ENCODE data around the gene PREX1. TPM values are rescaled to one million over a fixed set of nuclear protein-coding genes. Genes with fewer than 3 reads are reported as not detected.

The PREX1 gene
- total and polyA plus RNA-seq, 9 donors, result 3.8 to 13.6 (median 6.7) TPM

- no peak for TF ChIP-seq POLR2A (IDR thresholded peaks at IDR 0.05)
- TF ChIP-seq, protein P1, sequence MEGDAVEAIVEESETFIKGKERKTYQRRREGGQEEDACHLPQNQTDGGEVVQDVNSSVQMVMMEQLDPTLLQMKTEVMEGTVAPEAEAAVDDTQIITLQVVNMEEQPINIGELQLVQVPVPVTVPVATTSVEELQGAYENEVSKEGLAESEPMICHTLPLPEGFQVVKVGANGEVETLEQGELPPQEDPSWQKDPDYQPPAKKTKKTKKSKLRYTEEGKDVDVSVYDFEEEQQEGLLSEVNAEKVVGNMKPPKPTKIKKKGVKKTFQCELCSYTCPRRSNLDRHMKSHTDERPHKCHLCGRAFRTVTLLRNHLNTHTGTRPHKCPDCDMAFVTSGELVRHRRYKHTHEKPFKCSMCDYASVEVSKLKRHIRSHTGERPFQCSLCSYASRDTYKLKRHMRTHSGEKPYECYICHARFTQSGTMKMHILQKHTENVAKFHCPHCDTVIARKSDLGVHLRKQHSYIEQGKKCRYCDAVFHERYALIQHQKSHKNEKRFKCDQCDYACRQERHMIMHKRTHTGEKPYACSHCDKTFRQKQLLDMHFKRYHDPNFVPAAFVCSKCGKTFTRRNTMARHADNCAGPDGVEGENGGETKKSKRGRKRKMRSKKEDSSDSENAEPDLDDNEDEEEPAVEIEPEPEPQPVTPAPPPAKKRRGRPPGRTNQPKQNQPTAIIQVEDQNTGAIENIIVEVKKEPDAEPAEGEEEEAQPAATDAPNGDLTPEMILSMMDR (IDR thresholded peaks at IDR 0.05), result no peak
- H3K9me3 ChIP-seq, result no peaks in the 10 kb centered on the region
- peaks cover 8% of the 10 kb centered on the region for H3K4me1 ChIP-seq (ENCODE audit: insufficient read depth)
- H3K27ac ChIP-seq, result no peak overlapping the region
- WGBS, 3 donors, result 62 to 77% (median 65%) methylated on average over 15 of the region's 15 CpGs
- no peaks in the 10 kb centered on the region for H3K36me3 ChIP-seq
- intact Hi-C loops (cut with DNase I), result no loop called here
- no peak overlapping the region for H3K4me3 ChIP-seq
- no peaks in the 10 kb centered on the region for H3K27me3 ChIP-seq
- DNase-seq, result peak in 1 of 5 donors; percentile 60
Measured at GRCh38 chr20:48703511-48704219, 124.1 kb downstream of the PREX1 start.

- peaks cover 11% of the 10 kb centered on the region for H3K4me1 ChIP-seq (ENCODE audit: insufficient read depth)
Measured at GRCh38 chr20:48703107-48703506, 124.7 kb downstream of the PREX1 start.

DNA sequence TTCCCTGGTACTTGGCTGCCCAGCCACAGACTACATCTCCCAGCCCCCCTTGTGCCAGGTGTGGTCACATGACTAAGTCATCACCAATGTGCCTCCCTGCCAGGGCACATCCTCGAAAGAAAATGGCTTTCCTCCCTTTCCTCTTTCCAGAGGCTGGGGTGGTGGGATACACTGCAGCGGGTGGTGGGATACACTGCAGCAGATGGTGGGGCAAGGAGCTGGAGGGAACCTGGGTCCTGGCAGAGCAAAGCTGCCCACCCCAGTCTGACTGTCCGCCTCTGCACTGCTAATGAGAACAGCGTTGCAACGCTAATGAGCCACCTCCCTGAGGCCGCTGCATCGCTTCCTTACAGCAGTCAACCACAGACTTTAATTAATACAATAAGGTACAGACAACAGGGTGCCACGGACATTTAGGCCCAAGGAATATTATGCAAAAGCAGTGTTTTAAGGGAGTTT, 125.3 kb downstream of the PREX1 start:
- TF ChIP-seq, protein P1 (IDR thresholded peaks at IDR 0.05), result no peak
- TF ChIP-seq EP300 (IDR thresholded peaks at IDR 0.05), result no peak
- no peak for TF ChIP-seq POLR2A (IDR thresholded peaks at IDR 0.05)
- H3K4me1 ChIP-seq (ENCODE audit: insufficient read depth), result peaks cover 15% of the 10 kb centered on the region
- no peak overlapping the region for H3K4me3 ChIP-seq
- no peaks in the 10 kb centered on the region for H3K9me3 ChIP-seq
- no peak for DNase-seq
- H3K36me3 ChIP-seq, result no peaks in the 10 kb centered on the region
- intact Hi-C loops (cut with DNase I), result no loop called here
- no peaks in the 10 kb centered on the region for H3K27me3 ChIP-seq
- H3K27ac ChIP-seq, result no peak overlapping the region
- WGBS, 3 donors, result 91 to 94% (median 92%) methylated on average over 8 of the region's 8 CpGs

More at GRCh38 chr20:48703107-48703506, 124.7 kb downstream of the PREX1 start:
- Histone ChIP-seq H3K4me3 (no peak overlapping the region), H3K36me3 (no peaks in the 10 kb centered on the region), H3K9me3 (no peaks in the 10 kb centered on the region), H3K27ac (no peak overlapping the region), H3K27me3 (no peaks in the 10 kb centered on the region)
- no peak for DNase-seq
- TF ChIP-seq EP300 (IDR thresholded peaks at IDR 0.05), result no peak
- TF ChIP-seq POLR2A (IDR thresholded peaks at IDR 0.05), result no peak
- 69 to 78% (median 75%) methylated on average over 11 to 12 of the region's 12 CpGs for WGBS, 3 donors
- intact Hi-C loops (cut with DNase I), result no loop called here

DNA sequence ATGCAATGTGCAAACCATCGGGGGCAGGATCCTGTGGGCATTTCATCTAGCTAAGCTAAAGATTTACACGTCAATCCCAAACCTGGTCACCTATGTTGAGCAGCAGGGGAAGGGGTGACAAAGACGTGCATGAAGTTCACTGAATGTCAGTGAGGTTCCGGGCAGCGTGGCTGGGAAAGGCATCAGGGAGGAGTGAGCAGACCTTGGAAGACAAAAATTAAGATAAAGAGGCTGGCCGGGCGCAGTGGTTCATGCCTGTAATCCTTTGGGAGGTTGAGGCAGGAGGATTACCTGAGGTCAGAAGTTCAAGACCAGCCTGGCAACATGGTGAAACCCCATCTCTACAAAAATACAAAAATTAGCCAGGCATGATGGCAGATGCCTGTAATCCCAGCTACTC, 126.1 kb downstream of the PREX1 start:
- no peaks in the 10 kb centered on the region for H3K9me3 ChIP-seq
- H3K36me3 ChIP-seq, result no peaks in the 10 kb centered on the region
- intact Hi-C loops (cut with DNase I), result no loop called here
- TF ChIP-seq POLR2A (IDR thresholded peaks at IDR 0.05) (no peak), EP300 (IDR thresholded peaks at IDR 0.05) (no peak)
- TF ChIP-seq, protein P1 (IDR thresholded peaks at IDR 0.05), result no peak
- no peak overlapping the region for H3K4me3 ChIP-seq
- H3K4me1 ChIP-seq (ENCODE audit: insufficient read depth), result peaks cover 15% of the 10 kb centered on the region
- no peak overlapping the region for H3K27ac ChIP-seq
- whole genome bisulfite sequencing, 3 donors, result 93 to 97% (median 94%) methylated on average over 7 of the region's 7 CpGs
- DNase-seq, result no peak
- no peaks in the 10 kb centered on the region for H3K27me3 ChIP-seq

All from ovary (tissue), 9 donors.